NOMO-1 (cell line): ENCODE data around the gene TGM2.

Experiments used
- DNase-seq, 2 experiments: peaks; one replicate each; lab custom pipeline; 2025; ENCODE audit not compliant: unreplicated experiment in 2 of 2; lab: John Stamatoyannopoulos, UW

The TGM2 gene

GRCh38 chr20:38134427-38135270 lies 30.4 kb downstream of the TGM2 start:
- no peak for DNase-seq

- no peak for DNase-seq
Observed at GRCh38 chr20:38133680-38134426, 31.2 kb downstream of the TGM2 start.

GRCh38 chr20:38132910-38133501 lies 32.1 kb downstream of the TGM2 start:
- no peak for DNase-seq

- no peak for DNase-seq
Observed at GRCh38 chr20:38132156-38132909, 32.7 kb downstream of the TGM2 start.

GRCh38 chr20:38131588-38132121 lies 33.4 kb downstream of the TGM2 start:
- no peak for DNase-seq

- no peak for DNase-seq
Observed at GRCh38 chr20:38130687-38131587, 34.1 kb downstream of the TGM2 start.

GRCh38 chr20:38129893-38130609 lies 35.0 kb downstream of the TGM2 start:
- no peak for DNase-seq

GRCh38 chr20:38129248-38129865 lies 35.7 kb downstream of the TGM2 start:
- DNase-seq, result no peak

- no peak for DNase-seq
Observed at GRCh38 chr20:38128691-38129090, 36.4 kb downstream of the TGM2 start.

GRCh38 chr20:38127920-38128528 lies 37.0 kb downstream of the TGM2 start:
- DNase-seq, result no peak

GRCh38 chr20:38126932-38127621 lies 38.0 kb downstream of the TGM2 start:
- no peak for DNase-seq

GRCh38 chr20:38126146-38126921 lies 38.7 kb downstream of the TGM2 start:
- no peak for DNase-seq

GRCh38 chr20:38125157-38126056 lies 39.7 kb downstream of the TGM2 start:
- DNase-seq, result no peak

GRCh38 chr20:38123021-38123587 lies 42.0 kb downstream of the TGM2 start:
- no peak for DNase-seq

GRCh38 chr20:38121741-38122140 lies 43.3 kb downstream of the TGM2 start:
- no peak for DNase-seq

- no peak for DNase-seq
Observed at GRCh38 chr20:38120625-38120988, 44.5 kb downstream of the TGM2 start.
